ENCODE data around the gene HCRT. TPM values are rescaled to one million over a fixed set of nuclear protein-coding genes. Genes with fewer than 3 reads are reported as not detected.

Gene HCRT
- total and polyA plus RNA-seq, 2 of the 4 experiments (the other 2 are of a cell fraction) = not detected

DNA sequence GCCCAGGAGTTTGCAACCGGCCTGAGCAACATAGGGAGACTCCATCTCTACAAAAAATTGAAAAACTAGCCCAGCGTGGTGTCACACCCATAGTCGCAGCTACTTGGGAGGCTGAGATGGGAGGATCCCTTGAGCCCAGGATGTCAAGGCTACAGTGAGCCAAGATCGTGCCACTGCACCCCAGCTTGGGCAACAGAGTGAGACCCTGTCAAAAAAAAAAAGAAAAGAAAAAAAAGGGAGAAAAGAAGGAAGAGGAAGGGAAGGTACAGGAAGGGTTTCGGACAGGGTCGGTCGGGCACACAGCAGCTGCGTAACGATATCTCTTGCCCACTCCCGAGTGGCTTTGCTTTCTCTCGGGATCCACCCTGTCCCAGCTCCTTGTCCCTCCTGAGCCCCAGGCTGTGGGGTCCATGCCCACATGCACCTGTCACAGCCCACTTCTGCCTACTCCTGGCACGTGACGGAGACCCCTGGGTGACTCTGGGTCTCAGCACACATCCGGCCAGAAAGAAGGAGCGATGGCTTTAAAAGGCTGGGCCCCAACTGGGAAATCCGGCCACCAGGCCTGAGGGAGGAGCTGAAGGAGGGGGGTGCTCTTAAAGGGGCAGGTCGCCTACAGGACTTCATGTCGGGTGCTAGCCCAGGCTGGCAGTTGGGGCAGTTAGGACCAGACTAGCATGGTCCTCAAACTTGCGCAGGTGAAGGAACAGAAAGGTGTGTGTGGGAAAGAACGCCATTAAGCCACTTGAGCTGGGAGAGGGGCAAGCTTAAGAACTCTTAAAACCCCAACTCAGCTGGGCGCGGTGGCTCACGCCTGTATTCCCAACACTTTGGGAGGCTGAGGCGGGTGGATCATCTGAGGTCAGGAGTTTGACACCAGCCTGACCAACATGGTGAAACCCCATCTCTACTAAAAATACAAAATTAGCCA, 9.0 kb upstream of the HCRT start, which contains the start of gene GHDC:
TSS of gene GHDC (minus strand) at position 526 of the 931 bp plus-strand sequence. CDS start 913 bp downstream, outside the sequence.
- in situ Hi-C loops (cut with MboI; ENCODE audit: low sequenced_read_pairs) (no loop called here), dilution Hi-C loops (cut with HindIII; ENCODE audit: low sequenced_read_pairs, unreplicated experiment) (no loop called here), intact Hi-C loops (cut with micrococcal nuclease) (no loop called here)
- Histone ChIP-seq H3K79me1 (ENCODE audit: low read depth in 1 of 2, low read length in 2 of 2) (peaks cover 0 to 8% of the 10 kb centered on the region in 2 experiments; a peak in 1 of 4 replicates), H3K4ac (ENCODE audit: low read depth, low read length) (peak within 1 kb of the TSS; percentile 99), H2AFZ (replicated peaks; ENCODE audit: low read length, poor library complexity) (peak within 1 kb of the TSS; percentile 95), H3K4me3 (ENCODE audit: insufficient read depth, low read depth, low read length) (peak within 1 kb of the TSS; percentile 77), H4K20me1 (ENCODE audit: insufficient read depth, low read length) (peaks cover 3% of the 10 kb centered on the region; the same call in 1 of the 2 replicates), H3K36me3 (ENCODE audit: control insufficient read depth, insufficient read depth, low read length) (peaks cover 2% of the 10 kb centered on the region; the same call in 1 of the 2 replicates), H3K4me1 (ENCODE audit: control insufficient read depth, insufficient read depth, low read length) (no peaks in the 10 kb centered on the region), H3K14ac (replicated peaks; ENCODE audit: low read depth, low read length) (peak within 1 kb of the TSS; percentile 99), H4K8ac (ENCODE audit: low read depth in 2 of 2, low read length in 2 of 2) (peak within 1 kb of the TSS; percentile 74 to 100), H3K4me2 (ENCODE audit: low read depth, low read length) (peak within 1 kb of the TSS; percentile 84), H2AK5ac (ENCODE audit: low read depth, low read length) (peak within 1 kb of the TSS; percentile 83), H3K56ac (ENCODE audit: extremely low read depth, insufficient read depth, low read length) (0 out of 2 replicates have a peak within 1 kb of the TSS, but pooled peaks have one; percentile 13), H2BK120ac (ENCODE audit: low read depth, low read length) (peak within 1 kb of the TSS; percentile 78), H3K9me3 (ENCODE audit: control insufficient read depth, insufficient read depth, low read length) (no peaks in the 10 kb centered on the region), H2BK20ac (ENCODE audit: low read depth, low read length) (peak within 1 kb of the TSS; percentile 31; the same call in 1 of the 2 replicates), H3K18ac (ENCODE audit: low read depth, low read length) (peak within 1 kb of the TSS; percentile 86), H2BK15ac (ENCODE audit: low read depth, low read length) (peak within 1 kb of the TSS; percentile 89; the same call in 2 of the 3 replicates), H2AK9ac (replicated peaks; ENCODE audit: low read depth, low read length, poor library complexity) (peak within 1 kb of the TSS; percentile 84), H3K27ac (ENCODE audit: insufficient read depth, low read length) (peak within 1 kb of the TSS; percentile 87), H3K27me3 (ENCODE audit: control insufficient read depth, insufficient read depth, low read length) (no peaks in the 10 kb centered on the region), H3K9me1 (ENCODE audit: insufficient read depth, low read length) (peaks cover 12% of the 10 kb centered on the region), H4K91ac (ENCODE audit: insufficient read depth, low read depth, low read length) (peak within 1 kb of the TSS; percentile 97), H4K5ac (ENCODE audit: low read depth, low read length) (peak within 1 kb of the TSS; percentile 97), H3K9ac (ENCODE audit: low read depth, low read length) (peak within 1 kb of the TSS; percentile 81), H3K23ac (ENCODE audit: low read depth, low read length) (peak within 1 kb of the TSS; percentile 94; the same call in 1 of the 2 replicates), H2BK5ac (ENCODE audit: low read depth, low read length, poor library complexity, severe bottlenecking) (peak within 1 kb of the TSS; percentile 78)
- peak; percentile 64 for DNase-seq
- no peak for TF ChIP-seq RCOR1 (IDR thresholded peaks at IDR 0.05; ENCODE audit: insufficient replicate concordance, low read length)
- TF ChIP-seq BHLHE40 (IDR thresholded peaks at IDR 0.05; ENCODE audit: low read depth, low read length) = peak; percentile 56; the same call in 1 of the 2 replicates
- no peak for TF ChIP-seq MAFK (IDR thresholded peaks at IDR 0.05; ENCODE audit: low read depth, low read length)
- no peak for TF ChIP-seq CHD1 (IDR thresholded peaks at IDR 0.05; ENCODE audit: low read depth, low read length)
- TF ChIP-seq, protein P1, sequence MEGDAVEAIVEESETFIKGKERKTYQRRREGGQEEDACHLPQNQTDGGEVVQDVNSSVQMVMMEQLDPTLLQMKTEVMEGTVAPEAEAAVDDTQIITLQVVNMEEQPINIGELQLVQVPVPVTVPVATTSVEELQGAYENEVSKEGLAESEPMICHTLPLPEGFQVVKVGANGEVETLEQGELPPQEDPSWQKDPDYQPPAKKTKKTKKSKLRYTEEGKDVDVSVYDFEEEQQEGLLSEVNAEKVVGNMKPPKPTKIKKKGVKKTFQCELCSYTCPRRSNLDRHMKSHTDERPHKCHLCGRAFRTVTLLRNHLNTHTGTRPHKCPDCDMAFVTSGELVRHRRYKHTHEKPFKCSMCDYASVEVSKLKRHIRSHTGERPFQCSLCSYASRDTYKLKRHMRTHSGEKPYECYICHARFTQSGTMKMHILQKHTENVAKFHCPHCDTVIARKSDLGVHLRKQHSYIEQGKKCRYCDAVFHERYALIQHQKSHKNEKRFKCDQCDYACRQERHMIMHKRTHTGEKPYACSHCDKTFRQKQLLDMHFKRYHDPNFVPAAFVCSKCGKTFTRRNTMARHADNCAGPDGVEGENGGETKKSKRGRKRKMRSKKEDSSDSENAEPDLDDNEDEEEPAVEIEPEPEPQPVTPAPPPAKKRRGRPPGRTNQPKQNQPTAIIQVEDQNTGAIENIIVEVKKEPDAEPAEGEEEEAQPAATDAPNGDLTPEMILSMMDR (conservative IDR thresholded peaks at IDR 0.05; ENCODE audit: low read depth, low read length) = no peak
- no peak for TF ChIP-seq SMC3 (IDR thresholded peaks at IDR 0.05; ENCODE audit: low read depth, low read length)
- TF ChIP-seq MAZ (IDR thresholded peaks at IDR 0.05; ENCODE audit: borderline replicate concordance, low read depth, low read length) = peak; percentile 53; the same call in 1 of the 2 replicates
- no peak for TF ChIP-seq RFX5 (IDR thresholded peaks at IDR 0.05; ENCODE audit: low read depth, low read length)
- TF ChIP-seq NFE2L2 (IDR thresholded peaks at IDR 0.05; ENCODE audit: low read depth, low read length) = no peak
- no peak for TF ChIP-seq MXI1 (IDR thresholded peaks at IDR 0.05; ENCODE audit: borderline replicate concordance, low read depth, low read length)
- ChIA-PET POLR2A (ENCODE audit: unreplicated experiment) (no interaction called here), CTCF (interaction anchor here (0.6 to 1.2 kb wide), 3 partner anchors 10 to 59 kb away, joined by 3 to 6 read pairs (median 3); no protein-coding TSS in a partner anchor)
- BruUV-seq (replicated peaks) = no TSS peak
- WGBS, 2 experiments (ENCODE audit: extremely low coverage in 2 of 2, insufficient read length in 1 of 2) = 19% methylated on average over 5 of the region's 24 CpGs; no CpG with 5 or more reads in 1 of the 2 experiments
- peak; percentile 98 for ATAC-seq (ENCODE audit: low read depth)

Data from IMR-90 (cell line).